K562 (cell line): ENCODE results near the gene TAC3. TPM values are rescaled to one million over a fixed set of nuclear protein-coding genes. Genes with fewer than 3 reads are reported as not detected.

Experiments
- ATAC-seq: fragments of 200-7000 bp; cut with Tn5 transposase; 3 replicates; pipeline ENCODE4 v1.9.1; 2020; ENCODE audit warnings: moderate library complexity
- BruUV-seq: library from RNA; stranded (reverse); fragments of 400-500 nt; replicated peaks from 2 replicates; lab custom pipeline; 2021; lab: Mats Ljungman, UMichigan
- CTCF ChIA-PET: fragments of 300-600 bp; formaldehyde crosslinking; extraction: SDS; loops from one replicate; lab custom pipeline; 2021; ENCODE audit warnings: low intra/inter-chr PET ratio; lab: Yijun Ruan, JAX
- POLR2A ChIA-PET: fragments of 300-600, 350-650 bp; sonication (Branson Sonifier 250); formaldehyde crosslinking; extraction: SDS; loops from one replicate; lab custom pipeline; 2021; ENCODE audit warnings: antibody characterized with exemption, inconsistent platforms; lab: Yijun Ruan, JAX
- DNase-seq, 4 experiments: peaks; one replicate each; pipeline versions ENCODE4 v3.0.0 to v3.0.0-alpha.2; 2011 to 2018; ENCODE audit warnings: low spot score in 3 of 4, mixed read lengths in 3 of 4; ENCODE audit errors: extremely low read depth in 1 of 4
- FAIRE-seq: peaks from 2 replicates; lab custom pipeline; 2011; peaks lifted over from hg19 to GRCh38; lab: Jason Lieb, UNC
- H2AFZ ChIP-seq: 2 replicates; pipeline ENCODE4 v1.6.0; 2011; ENCODE audit warnings: low read depth, low read length, control low read depth, inconsistent platforms
- H3K27ac ChIP-seq: fragments of 200-600 bp; 3 replicates; pipeline ENCODE4 v1.8.0; 2011; ENCODE audit warnings: low read depth, mild to moderate bottlenecking, control low read depth, inconsistent platforms, low read length, moderate library complexity, mixed read lengths; ENCODE audit errors: extremely low read depth
- H3K27me3 ChIP-seq, 2 experiments: fragments of 300-600 bp in 1 of 2; 2 replicates in 1 of 2; 3 replicates in 1 of 2; pipeline versions ENCODE4 v1.6.0 to v1.8.0; 2011; ENCODE audit warnings: inconsistent platforms in 2 of 2, low read length in 2 of 2, mild to moderate bottlenecking in 1 of 2, mixed read lengths in 1 of 2, moderate library complexity in 1 of 2; ENCODE audit not compliant: control insufficient read depth in 2 of 2, insufficient read depth in 2 of 2
- H3K36me3 ChIP-seq: fragments of 300-600 bp; 3 replicates; pipeline ENCODE4 v1.8.0; 2011; ENCODE audit warnings: mild to moderate bottlenecking, low read length, inconsistent platforms; ENCODE audit not compliant: control insufficient read depth, insufficient read depth
- H3K4me1 ChIP-seq, 2 experiments: fragments of 200-600 bp in 1 of 2; replicated peaks in 1 of 2; 2 replicates in 1 of 2; 3 replicates in 1 of 2; pipeline versions ENCODE4 v1.5.1 to v1.8.0; 2011; ENCODE audit warnings: inconsistent platforms in 2 of 2, low read length in 2 of 2, mild to moderate bottlenecking in 1 of 2, mixed read lengths in 1 of 2, moderate library complexity in 1 of 2; ENCODE audit not compliant: control insufficient read depth in 2 of 2, insufficient read depth in 2 of 2
- H3K4me2 ChIP-seq: 2 replicates; pipeline ENCODE4 v1.6.1; 2011; ENCODE audit warnings: low read length, control low read depth, inconsistent platforms, mixed read lengths; ENCODE audit not compliant: insufficient read depth
- H3K4me3 ChIP-seq: fragments of 200-600 bp; sonication (generic), shearing (Covaris generic); 2 replicates; pipeline ENCODE4 v1.5.1; 2016; ENCODE audit warnings: control low read depth, inconsistent platforms
- H3K79me2 ChIP-seq: fragments of 200-600 bp; 3 replicates; pipeline ENCODE4 v1.8.0; 2011; ENCODE audit warnings: low read length, inconsistent platforms; ENCODE audit not compliant: control insufficient read depth, insufficient read depth
- H3K9ac ChIP-seq, 2 experiments: 2 replicates each; pipeline versions ENCODE4 v1.6.0 to v1.6.1; 2011; ENCODE audit warnings: low read depth in 2 of 2, low read length in 2 of 2, control low read depth in 1 of 2, inconsistent platforms in 1 of 2, mild to moderate bottlenecking in 1 of 2, mixed read lengths in 1 of 2; ENCODE audit not compliant: insufficient read depth in 1 of 2
- H3K9me1 ChIP-seq: one replicate; pipeline ENCODE4 v1.6.0; 2011; ENCODE audit warnings: inconsistent platforms, mild to moderate bottlenecking, low read length, moderate library complexity; ENCODE audit not compliant: control insufficient read depth, insufficient read depth
- H3K9me3 ChIP-seq: replicated peaks from 2 replicates; pipeline ENCODE4 v1.5.1; 2011; ENCODE audit warnings: low read depth, low read length, inconsistent platforms; ENCODE audit not compliant: control insufficient read depth, insufficient read depth
- H4K20me1 ChIP-seq: replicated peaks from 2 replicates; pipeline ENCODE4 v1.6.1; 2011; ENCODE audit warnings: low read length, inconsistent platforms, mixed read lengths; ENCODE audit not compliant: control insufficient read depth, insufficient read depth
- BRCA1 ChIP-seq, 2 experiments: fragments of 450-650 bp in 1 of 2; sonication (generic) in 1 of 2; formaldehyde crosslinking in 1 of 2; IDR thresholded peaks; 2 replicates each; pipeline versions ENCODE4 v1.5.0 to v1.6.1; 2017 to 2020; ENCODE audit warnings: mild to moderate bottlenecking in 1 of 2, missing genetic modification reagents in 1 of 2
- CBFA2T3 ChIP-seq: fragments of 450-650 bp; IDR thresholded peaks from 2 replicates; pipeline ENCODE4 v1.6.1; 2017
- MCM7 ChIP-seq, 2 experiments: fragments of 450-650 bp; IDR thresholded peaks; 2 replicates each; pipeline ENCODE4 v1.6.1; 2016 to 2018
- REST ChIP-seq, 2 experiments: fragments of 450-650 bp; formaldehyde crosslinking in 1 of 2; IDR thresholded peaks; 2 replicates each; pipeline versions ENCODE4 v1.4.0 to v1.6.1; 2014 to 2020; ENCODE audit warnings: mild to moderate bottlenecking in 2 of 2, borderline replicate concordance in 1 of 2, low read depth in 1 of 2
- ZNF507 ChIP-seq: conservative IDR thresholded peaks from 2 replicates; pipeline ENCODE4 v1.6.1; 2017; ENCODE audit warnings: missing genetic modification characterization, missing compliant biosample characterization
- WGBS: fragments of 100-300 bp; shearing (Covaris generic); methylation state at CpG from one replicate; pipeline ENCODE4 v1.1.6; 2016; ENCODE audit warnings: low coverage, mixed read lengths; ENCODE audit not compliant: insufficient coverage; ENCODE audit errors: missing lambda C conversion rate; 5-methylcytosine and 5-hydroxymethylcytosine counted together
- in situ Hi-C: fragments of 300-500 bp; cut with MboI; formaldehyde crosslinking; loops from 4 replicates; pipeline ENCODE4 v1.15.0; 2018; ENCODE audit warnings: inconsistent platforms, mixed read lengths
- intact Hi-C: fragments of 100-400 bp; cut with micrococcal nuclease; formaldehyde crosslinking; loops from 2 replicates; pipeline ENCODE4 v1.14.2; 2022
- polyA plus RNA-seq, 8 experiments: library from polyadenylated mRNA; depleted of rRNA in 4 of 8; stranded (reverse) in 5 of 8; unstranded in 3 of 8; fragments of >200 nt; fragmentation: Nextera tagmentation in 2 of 8; fragmentation: Illumina TruSeq in 1 of 8; extraction: Ambion mirVana in 2 of 8; extraction: Trizol in 1 of 8; gene quantifications; 2 replicates each; pipeline versions ENCODE4 v1.2.1 to v1.2.3, GENCODE V29; 2011 to 2014; ENCODE audit warnings: inconsistent platforms in 1 of 8, missing spikeins in 1 of 8
- total RNA-seq, 7 experiments: library from RNA; depleted of rRNA in 6 of 7; stranded (reverse); fragments of >200 nt in 6 of 7; fragmentation: Illumina TruSeq in 2 of 7; extraction: Trizol in 2 of 7; gene quantifications; 2 replicates each; pipeline versions ENCODE4 v1.2.1 to v1.2.3, GENCODE V29; 2011 to 2021; ENCODE audit warnings: low replicate concordance in 1 of 7
- TF ChIP-seq, protein P1 (sequence below), 3 experiments: IDR thresholded peaks in 2 of 3; conservative IDR thresholded peaks in 1 of 3; 2 replicates each; pipeline ENCODE4 v1.5.1; 2011 to 2012; ENCODE audit warnings: low read length in 3 of 3, mild to moderate bottlenecking in 3 of 3, control low read depth in 2 of 3, improper control_type of control experiment in 1 of 3, inconsistent platforms in 1 of 3, low read depth in 1 of 3, mixed read lengths in 1 of 3, moderate library complexity in 1 of 3; ENCODE audit not compliant: insufficient read depth in 2 of 3
- TF ChIP-seq, protein P2 (sequence below), 2 experiments: fragments of 450-650 bp in 1 of 2; sonication (generic) in 1 of 2; formaldehyde crosslinking in 1 of 2; IDR thresholded peaks in 1 of 2; conservative IDR thresholded peaks in 1 of 2; 2 replicates each; pipeline versions ENCODE4 v1.6.1 to v1.8.1; 2016 to 2023; ENCODE audit warnings: mild to moderate bottlenecking in 2 of 2, moderate library complexity in 2 of 2, inconsistent platforms in 1 of 2, missing genetic modification reagents in 1 of 2

TAC3 gene
- total and polyA plus RNA-seq, 9 of the 15 experiments (the other 6 are each of a cell fraction or from before 2014, with no cell fraction given), result 0.29 to 2.8 (median 1.4) TPM

DNA sequence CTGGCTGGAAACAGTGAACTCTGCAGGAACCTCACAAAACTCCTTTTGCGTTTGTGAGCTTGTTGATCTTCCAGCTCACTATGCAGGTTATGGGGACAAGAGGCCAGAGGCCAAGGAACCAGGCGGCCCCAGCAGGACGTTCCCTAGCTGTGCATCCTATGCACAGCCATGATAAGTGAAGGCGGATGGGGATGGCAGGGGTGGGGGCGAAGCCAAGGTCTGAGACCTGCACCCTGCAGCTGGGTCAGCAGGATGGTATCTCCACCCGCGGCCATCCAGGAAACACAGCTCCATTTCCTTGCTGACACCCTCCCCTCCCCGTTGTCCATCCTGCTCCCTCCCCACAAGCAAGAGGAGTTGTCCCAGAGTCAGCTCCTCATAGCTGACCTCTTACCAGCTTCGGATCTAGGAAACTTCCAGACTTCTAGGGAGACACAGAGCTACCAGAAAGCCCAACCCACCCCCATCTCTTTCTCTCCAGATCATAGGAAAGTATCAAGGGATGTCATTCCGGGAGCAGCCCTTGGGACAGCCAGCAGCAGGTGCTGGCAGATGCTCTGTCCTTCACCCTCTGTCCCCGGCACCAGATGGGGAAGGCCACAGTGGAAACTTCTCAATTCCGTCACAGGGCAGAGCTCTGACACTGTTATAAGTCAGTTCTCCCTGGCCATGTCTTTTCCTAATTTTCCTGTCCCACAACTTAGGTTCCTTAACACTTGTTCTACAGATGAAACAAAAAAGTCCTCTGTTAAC is 19.4 kb downstream of the TAC3 start:
- no peak overlapping the region for H3K4me3 ChIP-seq
- BruUV-seq, result no TSS peak
- H3K4me1 ChIP-seq, result peaks cover 19 to 34% of the 10 kb centered on the region in 2 experiments
- no peaks in the 10 kb centered on the region for H3K9me3 ChIP-seq
- WGBS, result 47% methylated on average over 9 of the region's 12 CpGs
- ChIA-PET CTCF (interaction anchor here (0.6 kb wide), 1 partner anchor 239 kb away, joined by 4 read pairs; no protein-coding TSS in a partner anchor), POLR2A (interaction anchor here (0.6 to 1.0 kb wide), 4 partner anchors 12 to 193 kb away, joined by 3 read pairs; no protein-coding TSS in a partner anchor)
- peaks cover 28% of the 10 kb centered on the region for H3K79me2 ChIP-seq
- peak overlapping the region in 1 of 2 experiments; percentile 62; a peak in 1 of 4 replicates for H3K9ac ChIP-seq
- H2AFZ ChIP-seq, result no peak overlapping the region
- no peak overlapping the region for H3K4me2 ChIP-seq
- FAIRE-seq, result peak; percentile 26
- no peaks in the 10 kb centered on the region for H3K27me3 ChIP-seq
- peaks cover 33% of the 10 kb centered on the region; the same call in 2 of the 3 replicates for H3K36me3 ChIP-seq
- no peaks in the 10 kb centered on the region; the same call in 1 of the 2 replicates for H4K20me1 ChIP-seq
- H3K9me1 ChIP-seq, result no peaks in the 10 kb centered on the region
- DNase-seq, result peak in 2 of 4 experiments; percentile 13 to 44
- in situ Hi-C loops (no loop called here), intact Hi-C loops (no loop called here)
- ATAC-seq, result peak; percentile 11; the same call in 2 of the 3 replicates
- no peak overlapping the region for H3K27ac ChIP-seq
- peak; percentile 23; the same call in 1 of the 2 replicates for TF ChIP-seq CBFA2T3
- TF ChIP-seq ZNF507, result no peak
- TF ChIP-seq REST (IDR thresholded peaks at IDR 0.05; ENCODE audit: borderline replicate concordance), result peak; percentile 22; the same call in 1 of the 2 replicates
- no peak for TF ChIP-seq REST (CRISPR knock-in tag; IDR thresholded peaks at IDR 0.05; ENCODE audit: low read depth)
- TF ChIP-seq, protein P1, sequence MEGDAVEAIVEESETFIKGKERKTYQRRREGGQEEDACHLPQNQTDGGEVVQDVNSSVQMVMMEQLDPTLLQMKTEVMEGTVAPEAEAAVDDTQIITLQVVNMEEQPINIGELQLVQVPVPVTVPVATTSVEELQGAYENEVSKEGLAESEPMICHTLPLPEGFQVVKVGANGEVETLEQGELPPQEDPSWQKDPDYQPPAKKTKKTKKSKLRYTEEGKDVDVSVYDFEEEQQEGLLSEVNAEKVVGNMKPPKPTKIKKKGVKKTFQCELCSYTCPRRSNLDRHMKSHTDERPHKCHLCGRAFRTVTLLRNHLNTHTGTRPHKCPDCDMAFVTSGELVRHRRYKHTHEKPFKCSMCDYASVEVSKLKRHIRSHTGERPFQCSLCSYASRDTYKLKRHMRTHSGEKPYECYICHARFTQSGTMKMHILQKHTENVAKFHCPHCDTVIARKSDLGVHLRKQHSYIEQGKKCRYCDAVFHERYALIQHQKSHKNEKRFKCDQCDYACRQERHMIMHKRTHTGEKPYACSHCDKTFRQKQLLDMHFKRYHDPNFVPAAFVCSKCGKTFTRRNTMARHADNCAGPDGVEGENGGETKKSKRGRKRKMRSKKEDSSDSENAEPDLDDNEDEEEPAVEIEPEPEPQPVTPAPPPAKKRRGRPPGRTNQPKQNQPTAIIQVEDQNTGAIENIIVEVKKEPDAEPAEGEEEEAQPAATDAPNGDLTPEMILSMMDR (IDR thresholded peaks at IDR 0.05 in 2 of 3, conservative IDR thresholded peaks at IDR 0.05 in 1 of 3; ENCODE audit: insufficient read depth in 2 of 3, low read depth in 1 of 3, low read length in 3 of 3), result peak in 2 of 3 experiments; percentile 2 to 19; a peak in 1 of 6 replicates
- no peak for TF ChIP-seq MCM7 (IDR thresholded peaks at IDR 0.05)
- TF ChIP-seq, protein P2, sequence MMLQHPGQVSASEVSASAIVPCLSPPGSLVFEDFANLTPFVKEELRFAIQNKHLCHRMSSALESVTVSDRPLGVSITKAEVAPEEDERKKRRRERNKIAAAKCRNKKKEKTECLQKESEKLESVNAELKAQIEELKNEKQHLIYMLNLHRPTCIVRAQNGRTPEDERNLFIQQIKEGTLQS (IDR thresholded peaks at IDR 0.05), result no peak
- TF ChIP-seq, protein P2 (CRISPR knock-in tag; conservative IDR thresholded peaks at IDR 0.05), result no peak
- no peak for TF ChIP-seq BRCA1 (IDR thresholded peaks at IDR 0.05)
- TF ChIP-seq BRCA1 (CRISPR knock-in tag; IDR thresholded peaks at IDR 0.05), result no peak
